Vagina (tissue), 2 donors: ENCODE results near the gene AGBL5.

Experiments
- POLR2A ChIP-seq, 2 donors: fragments of 450-650 bp; IDR thresholded peaks; one replicate each; pipeline ENCODE4 v1.6.1; 2017; ENCODE audit warnings: antibody characterized with exemption in 2 of 2, mild to moderate bottlenecking in 2 of 2, moderate library complexity in 2 of 2
- TF ChIP-seq, protein P1 (sequence below), 3 experiments: fragments of 450-650 bp in 2 of 3; fragments of 200-600 bp in 1 of 3; sonication (generic) in 1 of 3; IDR thresholded peaks; one replicate each; pipeline ENCODE4 v1.5.1; 2017 to 2019; ENCODE audit warnings: antibody characterized with exemption in 3 of 3, mild to moderate bottlenecking in 2 of 3, moderate library complexity in 2 of 3

DNA sequence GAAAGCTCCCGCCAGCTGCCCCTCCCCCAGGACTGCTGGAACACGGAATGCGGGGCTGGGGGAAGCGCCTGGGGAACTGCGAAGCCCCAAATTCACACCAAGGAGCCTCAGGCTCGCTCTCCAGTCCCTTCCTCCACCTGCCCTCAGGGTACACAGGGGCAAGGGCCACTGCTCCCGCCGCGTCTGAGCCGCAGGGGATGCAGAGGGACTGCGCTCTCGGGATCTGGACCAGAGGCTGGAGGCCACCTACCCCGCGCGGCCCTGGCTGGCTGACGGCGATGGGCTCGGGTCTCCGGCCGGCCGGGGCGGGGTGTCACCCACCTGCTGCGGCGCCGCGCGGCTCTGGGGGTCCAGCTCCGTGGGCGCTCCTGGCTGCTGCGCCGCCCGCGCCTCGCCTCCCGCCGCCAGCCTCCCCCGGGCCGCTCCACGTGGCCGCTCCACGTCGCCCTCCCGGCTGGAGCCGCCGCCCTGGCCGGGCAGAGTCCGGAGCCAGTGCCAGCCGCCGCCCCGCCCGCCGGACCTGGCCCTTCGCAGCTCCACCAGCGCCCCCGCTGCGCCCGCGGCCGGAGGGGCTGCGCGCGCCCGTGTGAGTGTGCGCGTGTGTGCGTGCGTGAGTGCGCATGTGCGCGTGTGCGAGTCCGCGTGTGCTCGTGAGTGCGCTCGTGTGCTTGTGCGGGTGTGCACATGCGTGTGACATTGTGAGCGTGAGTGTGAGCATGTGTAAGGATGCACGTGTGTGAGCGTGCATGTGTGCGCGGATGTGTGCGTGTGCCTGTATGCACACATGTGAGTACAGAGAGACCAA is 67.3 kb downstream of the AGBL5 start, which contains the start of gene CGREF1:
- TF ChIP-seq, protein P1, sequence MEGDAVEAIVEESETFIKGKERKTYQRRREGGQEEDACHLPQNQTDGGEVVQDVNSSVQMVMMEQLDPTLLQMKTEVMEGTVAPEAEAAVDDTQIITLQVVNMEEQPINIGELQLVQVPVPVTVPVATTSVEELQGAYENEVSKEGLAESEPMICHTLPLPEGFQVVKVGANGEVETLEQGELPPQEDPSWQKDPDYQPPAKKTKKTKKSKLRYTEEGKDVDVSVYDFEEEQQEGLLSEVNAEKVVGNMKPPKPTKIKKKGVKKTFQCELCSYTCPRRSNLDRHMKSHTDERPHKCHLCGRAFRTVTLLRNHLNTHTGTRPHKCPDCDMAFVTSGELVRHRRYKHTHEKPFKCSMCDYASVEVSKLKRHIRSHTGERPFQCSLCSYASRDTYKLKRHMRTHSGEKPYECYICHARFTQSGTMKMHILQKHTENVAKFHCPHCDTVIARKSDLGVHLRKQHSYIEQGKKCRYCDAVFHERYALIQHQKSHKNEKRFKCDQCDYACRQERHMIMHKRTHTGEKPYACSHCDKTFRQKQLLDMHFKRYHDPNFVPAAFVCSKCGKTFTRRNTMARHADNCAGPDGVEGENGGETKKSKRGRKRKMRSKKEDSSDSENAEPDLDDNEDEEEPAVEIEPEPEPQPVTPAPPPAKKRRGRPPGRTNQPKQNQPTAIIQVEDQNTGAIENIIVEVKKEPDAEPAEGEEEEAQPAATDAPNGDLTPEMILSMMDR (IDR thresholded peaks at IDR 0.05), result no peak
- TF ChIP-seq POLR2A (IDR thresholded peaks at IDR 0.05), result no peak
